Calu3 (cell line): ENCODE data around the gene ATG4B. TPM values are rescaled to one million over a fixed set of nuclear protein-coding genes. Genes with fewer than 3 reads are reported as not detected.

Experiments
- BruUV-seq: library from RNA; stranded (reverse); fragments of 400-500 nt; replicated peaks from 2 replicates; lab custom pipeline; 2021; lab: Mats Ljungman, UMichigan
- CTCF ChIA-PET: fragments of 300-600 bp; sonication (Branson Sonifier 250); formaldehyde crosslinking; loops from one replicate; lab custom pipeline; 2022; ENCODE audit warnings: antibody characterized with exemption; lab: Charles Lee
- DNase-seq: peaks from one replicate; pipeline ENCODE4 v3.0.0; 2022
- H3K27ac Mint-ChIP-seq: one replicate; pipeline ENCODE4 v1.8.0; 2022; ENCODE audit warnings: mixed read lengths; ENCODE audit not compliant: unreplicated experiment
- H3K27me3 Mint-ChIP-seq: one replicate; pipeline ENCODE4 v1.8.0; 2022; ENCODE audit warnings: mixed read lengths; ENCODE audit not compliant: unreplicated experiment
- H3K36me3 Mint-ChIP-seq: one replicate; pipeline ENCODE4 v1.8.0; 2022; ENCODE audit warnings: mild to moderate bottlenecking, moderate library complexity, mixed read lengths; ENCODE audit not compliant: insufficient read depth, unreplicated experiment
- H3K4me1 Mint-ChIP-seq: one replicate; pipeline ENCODE4 v1.8.0; 2022; ENCODE audit warnings: mild to moderate bottlenecking, low read depth, mixed read lengths; ENCODE audit not compliant: unreplicated experiment
- H3K4me3 Mint-ChIP-seq: one replicate; pipeline ENCODE4 v1.8.0; 2022; ENCODE audit warnings: mild to moderate bottlenecking, low read depth, moderate library complexity, mixed read lengths; ENCODE audit not compliant: unreplicated experiment
- H3K9me3 Mint-ChIP-seq: one replicate; pipeline ENCODE4 v1.8.0; 2022; ENCODE audit warnings: low read depth, mixed read lengths; ENCODE audit not compliant: unreplicated experiment
- intact Hi-C: fragments of 100-400 bp; cut with micrococcal nuclease; formaldehyde crosslinking; loops from one replicate; pipeline ENCODE4 v1.10.0; 2022; ENCODE audit not compliant: unreplicated experiment
- total RNA-seq: library from RNA; stranded (reverse); gene quantifications from 2 replicates; pipeline ENCODE4 v1.2.3, GENCODE V29; 2022
- TF ChIP-seq, protein P1 (sequence below): fragments of 200-600 bp; IDR thresholded peaks from one replicate; pipeline ENCODE4 v1.8.0; 2022; ENCODE audit warnings: antibody characterized with exemption; ENCODE audit not compliant: unreplicated experiment

ATG4B gene
- total RNA-seq, 1 experiment from 2014 or later, result 95.3 TPM

DNA sequence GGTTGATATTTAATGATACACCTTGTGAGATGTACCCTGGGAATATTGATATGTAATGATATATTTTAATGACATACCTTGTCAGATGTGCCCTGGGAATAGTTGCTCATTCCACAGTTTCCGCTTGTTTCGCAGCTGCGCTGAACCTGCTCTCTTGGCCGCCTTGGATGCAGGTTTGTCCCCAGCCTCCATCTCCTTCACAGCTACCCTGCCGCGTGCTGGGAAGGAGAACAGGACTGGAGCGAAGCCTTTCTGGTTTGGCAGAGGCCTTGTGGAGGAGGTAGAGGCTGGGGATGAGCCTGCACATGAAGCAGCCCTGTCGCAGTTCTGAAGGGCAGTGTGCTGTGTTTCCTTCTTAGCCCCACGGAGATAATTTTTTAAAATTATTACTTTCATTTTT lies 14.6 kb downstream of the ATG4B start:
- no peak overlapping the region for H3K4me3 Mint-ChIP-seq
- no peak for DNase-seq

DNA sequence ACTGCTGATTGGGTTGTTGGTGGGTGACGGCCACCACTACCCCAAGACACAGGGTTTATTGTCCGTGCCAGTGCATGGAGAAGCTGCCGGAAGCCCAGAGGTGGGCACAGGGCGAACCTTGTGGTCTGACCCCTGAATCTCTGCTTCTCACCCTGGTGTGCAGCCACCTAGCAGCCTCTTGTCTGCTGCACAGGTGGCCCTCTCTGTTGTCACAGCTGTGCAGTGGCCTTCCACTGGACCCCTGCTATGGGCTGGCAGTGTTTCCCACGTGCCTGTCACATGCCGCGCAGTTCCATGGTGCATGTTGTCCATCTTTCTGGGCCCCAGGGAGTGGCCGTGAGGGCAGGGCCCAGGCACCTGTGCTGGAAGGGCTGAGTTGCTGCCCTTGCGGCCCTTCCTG lies 15.2 kb downstream of the ATG4B start:
- no peaks in the 10 kb centered on the region for H3K27me3 Mint-ChIP-seq
- TF ChIP-seq, protein P1, sequence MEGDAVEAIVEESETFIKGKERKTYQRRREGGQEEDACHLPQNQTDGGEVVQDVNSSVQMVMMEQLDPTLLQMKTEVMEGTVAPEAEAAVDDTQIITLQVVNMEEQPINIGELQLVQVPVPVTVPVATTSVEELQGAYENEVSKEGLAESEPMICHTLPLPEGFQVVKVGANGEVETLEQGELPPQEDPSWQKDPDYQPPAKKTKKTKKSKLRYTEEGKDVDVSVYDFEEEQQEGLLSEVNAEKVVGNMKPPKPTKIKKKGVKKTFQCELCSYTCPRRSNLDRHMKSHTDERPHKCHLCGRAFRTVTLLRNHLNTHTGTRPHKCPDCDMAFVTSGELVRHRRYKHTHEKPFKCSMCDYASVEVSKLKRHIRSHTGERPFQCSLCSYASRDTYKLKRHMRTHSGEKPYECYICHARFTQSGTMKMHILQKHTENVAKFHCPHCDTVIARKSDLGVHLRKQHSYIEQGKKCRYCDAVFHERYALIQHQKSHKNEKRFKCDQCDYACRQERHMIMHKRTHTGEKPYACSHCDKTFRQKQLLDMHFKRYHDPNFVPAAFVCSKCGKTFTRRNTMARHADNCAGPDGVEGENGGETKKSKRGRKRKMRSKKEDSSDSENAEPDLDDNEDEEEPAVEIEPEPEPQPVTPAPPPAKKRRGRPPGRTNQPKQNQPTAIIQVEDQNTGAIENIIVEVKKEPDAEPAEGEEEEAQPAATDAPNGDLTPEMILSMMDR, result no peak
- intact Hi-C loops, result no loop called here
- H3K9me3 Mint-ChIP-seq, result no peaks in the 10 kb centered on the region
- no peaks in the 10 kb centered on the region for H3K4me1 Mint-ChIP-seq
- peaks cover 47% of the 10 kb centered on the region for H3K36me3 Mint-ChIP-seq
- DNase-seq, result no peak
- BruUV-seq, result no TSS peak
- no peak overlapping the region for H3K27ac Mint-ChIP-seq
- no peak overlapping the region for H3K4me3 Mint-ChIP-seq
- CTCF ChIA-PET, result interaction anchor here (0.6 kb wide), 1 partner anchor 11 kb away, joined by 3 read pairs; no protein-coding TSS in a partner anchor

More for the DNA sequence above, 14.6 kb downstream of the ATG4B start:
- H3K27me3 Mint-ChIP-seq, result no peaks in the 10 kb centered on the region
- no peaks in the 10 kb centered on the region for H3K9me3 Mint-ChIP-seq
- CTCF ChIA-PET, result interaction anchor here (0.6 kb wide), 1 partner anchor 10 kb away, joined by 3 read pairs; no protein-coding TSS in a partner anchor
- TF ChIP-seq, protein P1, result no peak
- H3K27ac Mint-ChIP-seq, result no peak overlapping the region
- intact Hi-C loops, result no loop called here
- H3K36me3 Mint-ChIP-seq, result peaks cover 46% of the 10 kb centered on the region
- BruUV-seq, result TSS peak; percentile 16
- H3K4me1 Mint-ChIP-seq, result no peaks in the 10 kb centered on the region

DNA sequence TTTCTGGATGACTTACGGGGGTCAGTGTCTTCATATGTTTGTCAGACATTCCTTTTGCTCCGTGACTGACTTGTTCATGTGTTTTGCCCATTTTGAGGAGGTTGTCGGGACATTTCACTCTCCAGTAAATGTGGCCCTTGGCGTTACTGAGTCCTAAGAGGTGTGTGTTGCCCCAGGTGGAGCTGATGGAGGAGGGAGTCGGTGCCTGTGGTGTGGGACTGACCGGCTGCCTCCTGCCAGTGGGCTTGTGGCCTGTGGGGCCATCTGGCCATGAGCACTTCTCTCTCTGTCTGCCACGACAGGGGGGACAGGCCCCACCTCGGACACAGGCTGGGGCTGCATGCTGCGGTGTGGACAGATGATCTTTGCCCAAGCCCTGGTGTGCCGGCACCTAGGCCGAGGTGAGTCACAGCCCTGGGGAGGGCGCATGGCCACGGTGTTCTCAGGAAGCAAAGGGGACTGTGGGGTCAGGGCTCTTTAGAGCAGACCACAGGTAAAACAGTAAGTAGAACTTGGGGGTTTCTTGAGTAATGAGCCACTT lies 15.8 kb downstream of the ATG4B start:
- BruUV-seq, result no TSS peak
- no peak for DNase-seq
- Mint-ChIP-seq H3K9me3 (no peaks in the 10 kb centered on the region), H3K4me3 (no peak overlapping the region), H3K27me3 (no peaks in the 10 kb centered on the region), H3K4me1 (no peaks in the 10 kb centered on the region), H3K36me3 (peaks cover 52% of the 10 kb centered on the region), H3K27ac (no peak overlapping the region)
- intact Hi-C loops, result no loop called here
- TF ChIP-seq, protein P1, result no peak
- CTCF ChIA-PET, result no interaction called here

DNA sequence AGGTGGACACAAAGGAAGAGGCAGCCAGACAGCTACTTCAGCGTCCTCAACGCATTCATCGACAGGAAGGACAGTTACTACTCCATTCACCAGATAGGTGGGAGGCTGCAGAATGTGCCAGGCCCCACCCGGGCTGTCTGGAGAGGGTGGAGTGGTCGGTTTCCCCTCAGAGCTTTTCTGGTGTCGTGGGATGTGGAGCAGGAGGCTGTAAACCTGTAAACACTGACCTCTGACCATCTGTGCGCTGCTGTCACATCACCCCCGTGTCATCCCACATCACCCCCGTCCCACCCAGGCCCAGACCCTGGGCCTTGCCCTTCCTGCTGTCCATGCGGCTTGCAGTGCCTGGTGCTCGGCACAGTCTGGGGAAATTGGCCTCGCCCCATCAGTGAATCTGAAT lies 17.1 kb downstream of the ATG4B start:
- Mint-ChIP-seq H3K27ac (no peak overlapping the region), H3K36me3 (peaks cover 58% of the 10 kb centered on the region), H3K27me3 (no peaks in the 10 kb centered on the region), H3K4me3 (no peak overlapping the region), H3K9me3 (no peaks in the 10 kb centered on the region), H3K4me1 (no peaks in the 10 kb centered on the region)
- CTCF ChIA-PET, result interaction anchor here (0.6 to 0.7 kb wide), 3 partner anchors 15 to 1401 kb away, joined by 3 to 6 read pairs (median 5); no protein-coding TSS in a partner anchor
- intact Hi-C loops, result no loop called here
- TF ChIP-seq, protein P1, result no peak
- BruUV-seq, result no TSS peak
- DNase-seq, result no peak
